OCI-LY1 (cell line): ENCODE data around the gene PPP1R12B.
"Not testable (repeated sequence)": the region's sequence is repeated elsewhere in the genome, so short reads cannot be mapped to it uniquely, and the experiment has no call there.

ENCODE experiments used
- EZH2 ChIP-seq: fragments of 200-600 bp; sonication (generic), shearing (Covaris generic); IDR thresholded peaks from 2 replicates; pipeline ENCODE4 v1.8.0; 2017; ENCODE audit warnings: borderline replicate concordance, mixed run types, mild to moderate bottlenecking, antibody characterized with exemption, low read length, moderate library complexity, mixed read lengths
- TF ChIP-seq, protein P1 (sequence below): fragments of 200-600 bp; sonication (generic), shearing (Covaris generic); IDR thresholded peaks from 2 replicates; pipeline ENCODE4 v1.5.1; 2017; ENCODE audit warnings: mild to moderate bottlenecking, antibody characterized with exemption, low read length, moderate library complexity, mixed read lengths

DNA sequence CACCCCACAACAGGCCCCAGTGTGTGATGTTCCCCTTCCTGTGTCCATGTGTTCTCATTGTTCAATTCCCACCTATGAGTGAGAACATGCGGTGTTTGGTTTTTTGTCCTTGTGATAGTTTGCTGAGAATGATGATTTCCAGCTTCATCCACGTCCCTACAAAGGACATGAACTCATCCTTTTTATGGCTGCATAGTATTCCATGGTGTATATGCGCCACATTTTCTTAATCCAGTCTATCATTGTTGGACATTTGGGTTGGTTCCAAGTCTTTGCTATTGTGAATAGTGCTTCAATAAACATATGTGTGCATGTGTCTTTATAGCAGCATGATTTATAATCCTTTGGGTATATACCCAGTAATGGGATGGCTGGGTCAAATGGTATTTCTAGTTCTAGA, 118.9 kb downstream of the PPP1R12B start:
- TF ChIP-seq, protein P1, sequence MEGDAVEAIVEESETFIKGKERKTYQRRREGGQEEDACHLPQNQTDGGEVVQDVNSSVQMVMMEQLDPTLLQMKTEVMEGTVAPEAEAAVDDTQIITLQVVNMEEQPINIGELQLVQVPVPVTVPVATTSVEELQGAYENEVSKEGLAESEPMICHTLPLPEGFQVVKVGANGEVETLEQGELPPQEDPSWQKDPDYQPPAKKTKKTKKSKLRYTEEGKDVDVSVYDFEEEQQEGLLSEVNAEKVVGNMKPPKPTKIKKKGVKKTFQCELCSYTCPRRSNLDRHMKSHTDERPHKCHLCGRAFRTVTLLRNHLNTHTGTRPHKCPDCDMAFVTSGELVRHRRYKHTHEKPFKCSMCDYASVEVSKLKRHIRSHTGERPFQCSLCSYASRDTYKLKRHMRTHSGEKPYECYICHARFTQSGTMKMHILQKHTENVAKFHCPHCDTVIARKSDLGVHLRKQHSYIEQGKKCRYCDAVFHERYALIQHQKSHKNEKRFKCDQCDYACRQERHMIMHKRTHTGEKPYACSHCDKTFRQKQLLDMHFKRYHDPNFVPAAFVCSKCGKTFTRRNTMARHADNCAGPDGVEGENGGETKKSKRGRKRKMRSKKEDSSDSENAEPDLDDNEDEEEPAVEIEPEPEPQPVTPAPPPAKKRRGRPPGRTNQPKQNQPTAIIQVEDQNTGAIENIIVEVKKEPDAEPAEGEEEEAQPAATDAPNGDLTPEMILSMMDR: not testable (repeated sequence)
- TF ChIP-seq EZH2: not testable (repeated sequence)
